M059J (cell line): Measurements from ENCODE around the gene KLF4. TPM values are rescaled to one million over a fixed set of nuclear protein-coding genes. Genes with fewer than 3 reads are reported as not detected.

Experiments used
- DNase-seq: peaks from one replicate; pipeline ENCODE4 v3.0.0-alpha.2; 2012; ENCODE audit warnings: low read depth
- total RNA-seq: library from RNA; depleted of rRNA; stranded (reverse); fragments of >200 nt; shearing (Covaris generic); gene quantifications from 2 replicates; pipeline ENCODE4 v1.2.3, GENCODE V29; 2014; rRNA removed

Gene KLF4
- total RNA-seq, 1 experiment from 2014 or later: 3.8 TPM

GRCh38 chr9:107453479-107453878 lies 36.1 kb downstream of the KLF4 start:
- DNase-seq: no peak

GRCh38 chr9:107447834-107448233 lies 41.7 kb downstream of the KLF4 start:
- no peak for DNase-seq

- no peak for DNase-seq
Measured at GRCh38 chr9:107447081-107447480, 42.5 kb downstream of the KLF4 start.

- no peak for DNase-seq
Measured at GRCh38 chr9:107446491-107446890, 43.1 kb downstream of the KLF4 start.

- DNase-seq: no peak
Measured at GRCh38 chr9:107443786-107444185, 45.8 kb downstream of the KLF4 start.

- DNase-seq: peak; percentile 22
Measured at GRCh38 chr9:107439991-107440456, 49.5 kb downstream of the KLF4 start.

GRCh38 chr9:107438211-107439031 lies 51.1 kb downstream of the KLF4 start:
- DNase-seq: peak; percentile 87

- no peak for DNase-seq
Measured at GRCh38 chr9:107437716-107438115, 51.9 kb downstream of the KLF4 start.

GRCh38 chr9:107435415-107435814 lies 54.2 kb downstream of the KLF4 start:
- no peak for DNase-seq

Other genes starting within 250 kb of the KLF4 start
- gene RAD23B, start 206.5 kb downstream of the KLF4 start, total RNA-seq: 201 and 202 TPM in 2 replicates